HCT116 (cell line): ENCODE data around the gene CFAP74. TPM values are rescaled to one million over a fixed set of nuclear protein-coding genes. Genes with fewer than 3 reads are reported as not detected.

Experiments
- ATAC-seq: fragments of 200-7000 bp; cut with Tn5 transposase; 2 replicates; pipeline ENCODE4 v1.9.1; 2020; ENCODE audit warnings: mild to moderate bottlenecking, moderate library complexity
- BruUV-seq: library from RNA; stranded (reverse); fragments of 400-500 nt; replicated peaks from 2 replicates; lab custom pipeline; 2021; lab: Mats Ljungman, UMichigan
- CTCF ChIA-PET: fragments of 300-600 bp; sonication (Branson Sonifier 250); formaldehyde crosslinking; loops from one replicate; lab custom pipeline; 2021; ENCODE audit warnings: antibody characterized with exemption; lab: Charles Lee
- POLR2A ChIA-PET: fragments of 300-600, 350-600 bp; sonication (Branson Sonifier 250); formaldehyde crosslinking; loops from one replicate; lab custom pipeline; 2021; ENCODE audit warnings: antibody characterized with exemption; lab: Charles Lee
- RAD21 ChIA-PET, 2 experiments: fragments of 300-600 bp; sonication (Branson Sonifier 250); formaldehyde crosslinking; loops; one replicate each; lab custom pipeline; 2023; ENCODE audit warnings: low total read pairs in 2 of 2; ENCODE audit not compliant: uncharacterized antibody in 2 of 2, unreplicated experiment in 2 of 2, low non-redundant PET in 1 of 2; lab: Charles Lee
- DNase-seq: peaks from one replicate; pipeline ENCODE4 v3.0.0-alpha.2; 2010; ENCODE audit warnings: low read depth, low spot score
- H2AFZ ChIP-seq: fragments of 200-600 bp; shearing (Covaris generic), sonication (generic); 2 replicates; pipeline ENCODE4 v1.6.1; 2017; ENCODE audit warnings: low read depth, mixed run types, mixed read lengths, antibody characterized with exemption, low read length; ENCODE audit not compliant: poor library complexity, severe bottlenecking
- H3K27ac ChIP-seq: 2 replicates; pipeline ENCODE4 v1.5.1; 2012; ENCODE audit warnings: low read depth, low read length
- H3K27me3 ChIP-seq: fragments of 200-600 bp; sonication (generic); 2 replicates; pipeline ENCODE4 v1.6.1; 2016; ENCODE audit warnings: mixed run types, low read length, mixed read lengths; ENCODE audit not compliant: insufficient read depth
- H3K36me3 ChIP-seq, 2 experiments: fragments of 200-500 bp in 1 of 2; fragments of 200-600 bp in 1 of 2; sonication (Bioruptor generic) in 1 of 2; sonication (generic) in 1 of 2; 2 replicates each; pipeline versions ENCODE4 v1.5.1 to v1.6.1; 2014 to 2016; ENCODE audit warnings: low read length in 2 of 2, inconsistent platforms in 1 of 2, mixed read lengths in 1 of 2, mixed run types in 1 of 2; ENCODE audit not compliant: insufficient read depth in 2 of 2, control insufficient read depth in 1 of 2
- H3K4me1 ChIP-seq, 2 experiments: fragments of 200-600 bp in 1 of 2; sonication (generic) in 1 of 2; 2 replicates each; pipeline versions ENCODE4 v1.5.1 to v1.6.1; 2012 to 2017; ENCODE audit warnings: low read length in 2 of 2, inconsistent platforms in 1 of 2, mild to moderate bottlenecking in 1 of 2, mixed read lengths in 1 of 2, mixed run types in 1 of 2, moderate library complexity in 1 of 2; ENCODE audit not compliant: insufficient read depth in 2 of 2, control insufficient read depth in 1 of 2
- H3K4me2 ChIP-seq: fragments of 200-600 bp; sonication (generic); 2 replicates; pipeline ENCODE4 v1.6.1; 2017; ENCODE audit warnings: mixed run types, low read length, mixed read lengths
- H3K4me3 ChIP-seq, 2 experiments: fragments of 200-600 bp in 1 of 2; sonication (generic) in 1 of 2; replicated peaks in 1 of 2; 2 replicates each; pipeline ENCODE4 v1.5.1; 2011 to 2016; ENCODE audit warnings: low read length in 2 of 2, control low read depth in 1 of 2, low read depth in 1 of 2, mild to moderate bottlenecking in 1 of 2, mixed read lengths in 1 of 2, mixed run types in 1 of 2
- H3K79me2 ChIP-seq: fragments of 200-600 bp; sonication (generic); 2 replicates; pipeline ENCODE4 v1.6.1; 2017; ENCODE audit warnings: mild to moderate bottlenecking, mixed run types, low read length, moderate library complexity, mixed read lengths; ENCODE audit not compliant: insufficient read depth
- H3K9ac ChIP-seq: fragments of 200-600 bp; sonication (generic); 2 replicates; pipeline ENCODE4 v1.6.1; 2016; ENCODE audit warnings: low read length, mixed read lengths
- H3K9me2 ChIP-seq: fragments of 200-600 bp; sonication (generic), shearing (Covaris generic); 2 replicates; pipeline ENCODE4 v1.6.1; 2017; ENCODE audit warnings: mixed run types, mild to moderate bottlenecking, moderate library complexity; ENCODE audit not compliant: insufficient read depth
- H3K9me3 ChIP-seq, 2 experiments: fragments of 200-500 bp in 1 of 2; fragments of 200-600 bp in 1 of 2; sonication (Bioruptor generic) in 1 of 2; sonication (generic) in 1 of 2; 2 replicates each; pipeline ENCODE4 v1.6.1; 2014 to 2017; ENCODE audit warnings: low read length in 2 of 2, mixed read lengths in 2 of 2, inconsistent platforms in 1 of 2, low read depth in 1 of 2, mild to moderate bottlenecking in 1 of 2, mixed run types in 1 of 2, moderate library complexity in 1 of 2; ENCODE audit not compliant: control insufficient read depth in 1 of 2, insufficient read depth in 1 of 2
- H4K20me1 ChIP-seq: fragments of 200-600 bp; sonication (generic), shearing (Covaris generic); 2 replicates; pipeline ENCODE4 v1.6.1; 2017; ENCODE audit warnings: mixed run types, mild to moderate bottlenecking, moderate library complexity; ENCODE audit not compliant: insufficient read depth
- ATF3 ChIP-seq: IDR thresholded peaks from 2 replicates; pipeline ENCODE4 v1.6.1; 2012
- CTCF ChIP-seq, 3 experiments: fragments of 200-600 bp in 1 of 3; sonication (generic) in 1 of 3; IDR thresholded peaks in 2 of 3; conservative IDR thresholded peaks in 1 of 3; 2 replicates each; pipeline ENCODE4 v1.5.1; 2012 to 2017; ENCODE audit warnings: low read depth in 2 of 3, low read length in 2 of 3, antibody characterized with exemption in 1 of 3, borderline replicate concordance in 1 of 3, control low read depth in 1 of 3, mild to moderate bottlenecking in 1 of 3, mixed read lengths in 1 of 3, mixed run types in 1 of 3, moderate library complexity in 1 of 3; ENCODE audit not compliant: insufficient read depth in 1 of 3
- EGR1 ChIP-seq: IDR thresholded peaks from 2 replicates; pipeline ENCODE4 v1.6.1; 2012; ENCODE audit warnings: low read depth
- ELF1 ChIP-seq: IDR thresholded peaks from 2 replicates; pipeline ENCODE4 v1.6.1; 2012; ENCODE audit warnings: low read depth, borderline replicate concordance
- EZH2 ChIP-seq: fragments of 200-600 bp; sonication (generic); IDR thresholded peaks from 2 replicates; pipeline ENCODE4 v1.6.1; 2017; ENCODE audit warnings: antibody characterized with exemption, mixed run types
- FOSL1 ChIP-seq: IDR thresholded peaks from 2 replicates; pipeline ENCODE4 v1.6.1; 2012; ENCODE audit warnings: low read depth
- POLR2A ChIP-seq: IDR thresholded peaks from 2 replicates; pipeline ENCODE4 v1.7.0; 2011; ENCODE audit warnings: borderline replicate concordance; ENCODE audit not compliant: insufficient read depth, insufficient read length; ENCODE audit errors: extremely low read depth
- POLR2AphosphoS5 ChIP-seq: IDR thresholded peaks from 2 replicates; pipeline ENCODE4 v1.6.1; 2011; ENCODE audit warnings: mild to moderate bottlenecking, low read depth, low read length, moderate library complexity
- REST ChIP-seq: IDR thresholded peaks from 2 replicates; pipeline ENCODE4 v1.6.1; 2012; ENCODE audit warnings: low read depth
- SIN3A ChIP-seq: IDR thresholded peaks from 2 replicates; pipeline ENCODE4 v1.6.1; 2012; ENCODE audit warnings: low read depth
- TCF7L2 ChIP-seq: IDR thresholded peaks from 2 replicates; pipeline ENCODE4 v1.7.0; 2011; ENCODE audit warnings: borderline replicate concordance, inconsistent platforms; ENCODE audit not compliant: insufficient read depth, insufficient read length; ENCODE audit errors: extremely low read depth
- ZFX ChIP-seq: fragments of 450-650 bp; IDR thresholded peaks from 2 replicates; pipeline ENCODE4 v1.6.1; 2017
- ZNF274 ChIP-seq: fragments of 200-500 bp; sonication (Bioruptor generic); IDR thresholded peaks from 2 replicates; pipeline ENCODE4 v1.6.1; 2014; ENCODE audit warnings: mild to moderate bottlenecking, low read depth, low read length, inconsistent platforms
- intact Hi-C: fragments of 100-400 bp; cut with micrococcal nuclease; formaldehyde crosslinking; loops from 2 replicates; pipeline ENCODE4 v1.10.0; 2022
- total RNA-seq: library from RNA; stranded (reverse); gene quantifications from one replicate; pipeline ENCODE4 v1.2.1, GENCODE V29; 2021; ENCODE audit not compliant: unreplicated experiment

CFAP74 gene
- total RNA-seq, 1 experiment from 2014 or later: 4.9 TPM

GRCh38 chr1:2016123-2016522, 12.5 kb upstream of the CFAP74 start:
- no TSS peak for BruUV-seq
- Histone ChIP-seq H3K27me3 (no peaks in the 10 kb centered on the region), H3K4me3 (no peak overlapping the region), H3K4me2 (no peak overlapping the region), H3K4me1 (peaks cover 3 to 27% of the 10 kb centered on the region in 2 experiments; a peak in 3 of 4 replicates), H2AFZ (no peak overlapping the region), H3K27ac (no peak overlapping the region), H3K9me2 (no peaks in the 10 kb centered on the region), H4K20me1 (no peaks in the 10 kb centered on the region), H3K9me3 (no peaks in the 10 kb centered on the region), H3K79me2 (no peaks in the 10 kb centered on the region), H3K9ac (no peak overlapping the region), H3K36me3 (no peaks in the 10 kb centered on the region)
- no peak for TF ChIP-seq SIN3A
- TF ChIP-seq EGR1: no peak
- TF ChIP-seq TCF7L2: no peak
- TF ChIP-seq REST: no peak
- TF ChIP-seq CTCF (IDR thresholded peaks at IDR 0.05 in 2 of 3, conservative IDR thresholded peaks at IDR 0.05 in 1 of 3; ENCODE audit: borderline replicate concordance in 1 of 3, insufficient read depth in 1 of 3, low read depth in 2 of 3, low read length in 2 of 3): no peak
- no peak for TF ChIP-seq POLR2AphosphoS5
- TF ChIP-seq ZNF274: no peak
- TF ChIP-seq ATF3: no peak
- TF ChIP-seq ELF1: no peak
- no peak for TF ChIP-seq POLR2A
- TF ChIP-seq ZFX: no peak
- no peak for TF ChIP-seq FOSL1
- no peak for TF ChIP-seq EZH2
- ChIA-PET POLR2A (no interaction called here), CTCF (no interaction called here), RAD21 (no interaction called here)
- no peak for DNase-seq
- intact Hi-C loops: no loop called here
- ATAC-seq: no peak
